Uterus (tissue), 4 donors: Measurements from ENCODE around the gene PDE6A. TPM values are rescaled to one million over a fixed set of nuclear protein-coding genes. Genes with fewer than 3 reads are reported as not detected.
"Not testable (repeated sequence)": the region's sequence is repeated elsewhere in the genome, so short reads cannot be mapped to it uniquely, and the experiment has no call there.

Experiments used
- DNase-seq, 2 donors: peaks; one replicate each; pipeline ENCODE4 v3.0.0-alpha.2; 2019 to 2020
- H3K27ac ChIP-seq, 2 donors: fragments of 200-600 bp; sonication (generic); 1 replicate in 1 of 2; 2 replicates in 1 of 2; pipeline ENCODE4 v1.5.1; 2016 to 2018
- H3K27me3 ChIP-seq, 2 donors: fragments of 200-600 bp; sonication (generic); one replicate each; pipeline ENCODE4 v1.5.1; 2018 to 2019; ENCODE audit warnings: control low read depth in 1 of 2
- H3K36me3 ChIP-seq, 2 donors: fragments of 200-600 bp; sonication (generic); one replicate each; pipeline ENCODE4 v1.5.1; 2019; ENCODE audit warnings: control low read depth in 1 of 2
- H3K4me1 ChIP-seq, 2 donors: fragments of 200-600 bp; sonication (generic); one replicate each; pipeline ENCODE4 v1.5.1; 2018 to 2019; ENCODE audit warnings: control low read depth in 1 of 2
- H3K4me3 ChIP-seq, 2 donors: fragments of 200-600 bp; sonication (generic); 1 replicate in 1 of 2; 2 replicates in 1 of 2; pipeline ENCODE4 v1.5.1; 2018 to 2019; ENCODE audit warnings: mild to moderate bottlenecking in 1 of 2
- H3K9me3 ChIP-seq, 2 donors: fragments of 200-600 bp; sonication (generic); one replicate each; pipeline ENCODE4 v1.5.1; 2019; ENCODE audit warnings: control low read depth in 1 of 2
- CTCF ChIP-seq, 4 experiments: fragments of 200-600 bp in 2 of 4; fragments of 450-650 bp in 2 of 4; sonication (generic) in 2 of 4; IDR thresholded peaks; one replicate each; pipeline ENCODE4 v1.5.1; 2016 to 2019; ENCODE audit warnings: antibody characterized with exemption in 4 of 4, mild to moderate bottlenecking in 2 of 4, moderate library complexity in 1 of 4
- POLR2A ChIP-seq, 2 donors: fragments of 450-650 bp; IDR thresholded peaks; one replicate each; pipeline ENCODE4 v1.6.1; 2016; ENCODE audit warnings: antibody characterized with exemption in 2 of 2, mild to moderate bottlenecking in 1 of 2, moderate library complexity in 1 of 2
- intact Hi-C: fragments of 100-400 bp; cut with DNase I; formaldehyde crosslinking; loops from one replicate; pipeline ENCODE4 v1.15.1; 2023; ENCODE audit warnings: low total_unique reads
- total RNA-seq, 4 donors: library from RNA; depleted of rRNA in 3 of 4; stranded (reverse); fragments of >200 nt in 3 of 4; gene quantifications; one replicate each; pipeline versions ENCODE4 v1.1.0 to v1.2.4, GENCODE V29; 2014 to 2023
- donor health status: DM: yes; HTN: yes; CAD: no.

The PDE6A gene
- total RNA-seq, 4 donors from 2014 or later: 0.07 TPM; not detected in 3

- no peaks in the 10 kb centered on the region for H3K27me3 ChIP-seq
- TF ChIP-seq CTCF (IDR thresholded peaks at IDR 0.05) (no peak), POLR2A (IDR thresholded peaks at IDR 0.05) (no peak)
- no peaks in the 10 kb centered on the region for H3K4me1 ChIP-seq
- no peaks in the 10 kb centered on the region for H3K36me3 ChIP-seq
- H3K4me3 ChIP-seq: no peak overlapping the region
- H3K27ac ChIP-seq: no peak overlapping the region
- intact Hi-C loops: no loop called here
- DNase-seq: no peak
- no peaks in the 10 kb centered on the region for H3K9me3 ChIP-seq
These were observed 9.0 kb upstream of the PDE6A start for GRCh38 chr5:149953436-149954121.

DNA sequence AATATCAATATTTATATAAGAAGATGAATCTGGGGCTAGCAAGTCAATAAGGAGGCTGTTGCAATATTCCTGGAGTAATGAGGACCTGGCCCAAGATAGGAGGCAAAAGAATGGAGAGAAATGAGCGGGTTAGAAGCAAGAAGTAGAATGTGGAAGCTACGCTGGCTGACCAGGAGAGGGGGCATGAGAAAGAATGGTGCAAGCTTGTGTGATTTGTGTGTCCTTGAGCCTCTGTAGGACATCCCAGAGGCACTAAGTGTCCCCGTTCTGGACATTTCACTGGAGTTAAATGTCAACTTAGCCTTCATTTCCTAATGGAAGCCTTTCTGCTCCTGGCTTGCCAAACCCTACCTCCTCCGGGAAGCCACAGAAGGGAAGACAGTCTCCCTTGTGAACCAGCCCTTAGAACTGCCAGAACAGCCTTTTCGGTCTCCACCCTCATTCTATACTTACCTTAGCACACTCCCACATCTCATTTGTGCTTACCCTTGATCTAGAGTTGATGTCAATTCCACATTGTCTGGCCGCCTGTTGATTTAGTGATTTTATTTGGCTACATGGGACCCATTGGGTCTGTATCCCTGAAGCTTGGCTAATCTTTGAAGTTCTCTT is 6.7 kb upstream of the PDE6A start:
- no peaks in the 10 kb centered on the region for H3K36me3 ChIP-seq
- TF ChIP-seq POLR2A (IDR thresholded peaks at IDR 0.05): no peak
- no peak for DNase-seq
- no peaks in the 10 kb centered on the region for H3K9me3 ChIP-seq
- H3K4me1 ChIP-seq: no peaks in the 10 kb centered on the region
- H3K27me3 ChIP-seq: no peaks in the 10 kb centered on the region
- intact Hi-C loops: no loop called here
- no peak overlapping the region for H3K27ac ChIP-seq
- H3K4me3 ChIP-seq: no peak overlapping the region

DNA sequence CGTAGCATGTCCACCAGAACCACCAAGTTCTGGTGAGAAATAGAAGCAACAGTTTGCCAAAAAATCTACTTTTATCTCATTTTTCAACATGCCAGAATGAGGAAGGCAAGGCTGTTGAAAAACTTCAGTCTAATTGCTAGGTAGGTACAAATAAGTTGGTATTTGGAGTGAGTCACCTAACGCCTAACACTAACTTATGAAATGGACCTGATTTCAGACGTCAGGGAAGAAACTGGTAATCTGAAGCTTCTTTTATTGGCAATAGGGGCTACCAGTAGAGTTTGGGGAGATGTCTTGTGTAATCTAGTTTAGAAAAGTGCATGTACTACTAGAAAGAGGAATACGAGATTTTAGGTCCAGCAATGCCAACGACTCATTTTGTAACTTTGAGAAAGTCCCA is 4.4 kb upstream of the PDE6A start:
- Histone ChIP-seq H3K9me3 (no peaks in the 10 kb centered on the region), H3K27ac (no peak overlapping the region)

GRCh38 chr5:149946118-149946517 is 1.5 kb upstream of the PDE6A start:
- Histone ChIP-seq H3K9me3 (no peaks in the 10 kb centered on the region), H3K4me3 (no peak overlapping the region), H3K27ac (no peak overlapping the region), H3K27me3 (no peaks in the 10 kb centered on the region), H3K36me3 (no peaks in the 10 kb centered on the region), H3K4me1 (no peaks in the 10 kb centered on the region)
- TF ChIP-seq CTCF (IDR thresholded peaks at IDR 0.05) (no peak), POLR2A (IDR thresholded peaks at IDR 0.05) (no peak)
- intact Hi-C loops: no loop called here
- DNase-seq: no peak

More for the DNA sequence above, 4.4 kb upstream of the PDE6A start:
- no peaks in the 10 kb centered on the region for H3K36me3 ChIP-seq
- H3K4me3 ChIP-seq: no peak overlapping the region
- no peak for TF ChIP-seq POLR2A (IDR thresholded peaks at IDR 0.05)
- no peak for TF ChIP-seq CTCF (IDR thresholded peaks at IDR 0.05)
- no peaks in the 10 kb centered on the region for H3K4me1 ChIP-seq
- no peaks in the 10 kb centered on the region for H3K27me3 ChIP-seq
- intact Hi-C loops: no loop called here
- DNase-seq: no peak

- H3K27me3 ChIP-seq, H3K9me3 ChIP-seq, DNase-seq, H3K27ac ChIP-seq, H3K4me1 ChIP-seq, intact Hi-C loops, H3K36me3 ChIP-seq, H3K4me3 ChIP-seq: not testable (repeated sequence)
These were observed 1.2 kb downstream of the PDE6A start for GRCh38 chr5:149943177-149943949.

DNA sequence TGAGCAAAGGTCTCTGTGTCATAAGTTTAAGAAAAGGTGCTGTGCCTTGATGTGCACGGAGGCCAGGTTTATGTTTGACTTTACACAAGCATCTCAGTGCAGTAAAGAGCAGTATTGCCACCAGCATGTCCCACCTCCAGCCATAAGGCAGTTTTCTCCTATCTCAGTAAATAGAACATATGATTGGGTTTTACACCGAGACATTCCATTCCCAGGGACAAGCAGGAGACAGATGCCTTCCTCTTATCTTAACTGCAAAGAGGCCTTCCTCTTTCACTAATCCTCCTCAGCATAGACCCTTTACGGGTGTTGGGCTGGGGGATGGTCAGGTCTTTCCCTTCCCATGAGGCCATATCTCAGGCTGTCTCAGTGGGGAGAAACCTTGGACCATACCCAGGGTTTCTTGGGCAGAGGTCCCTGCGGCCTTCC is 1.8 kb downstream of the PDE6A start:
- not testable (repeated sequence) for DNase-seq, H3K27ac ChIP-seq

More for the DNA sequence above, 1.8 kb downstream of the PDE6A start:
- H3K4me1 ChIP-seq, H3K9me3 ChIP-seq, H3K4me3 ChIP-seq, intact Hi-C loops, H3K27me3 ChIP-seq, H3K36me3 ChIP-seq: not testable (repeated sequence)
